Measurements from ENCODE around the gene MB21D2.

DNA sequence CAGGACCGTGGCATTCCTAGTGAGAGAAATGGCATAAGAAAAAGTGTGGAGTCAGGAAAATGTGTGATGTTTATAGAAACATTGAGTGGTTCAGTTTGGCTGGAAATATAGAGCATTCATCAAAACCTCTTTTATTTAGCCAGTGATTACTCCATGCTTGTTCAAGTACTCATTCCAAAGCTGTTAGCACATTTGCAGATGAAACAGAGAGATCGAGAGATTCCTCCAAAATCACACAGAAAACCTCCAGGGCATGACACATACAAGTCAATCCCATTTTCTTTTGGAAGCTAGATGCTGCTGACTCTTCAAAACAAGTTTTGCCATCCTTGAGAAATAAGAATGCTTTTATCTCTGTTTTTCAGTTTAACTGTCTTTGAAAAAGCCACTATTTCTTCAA lies 11.5 kb upstream of the MB21D2 start:
- TF ChIP-seq, protein P1, sequence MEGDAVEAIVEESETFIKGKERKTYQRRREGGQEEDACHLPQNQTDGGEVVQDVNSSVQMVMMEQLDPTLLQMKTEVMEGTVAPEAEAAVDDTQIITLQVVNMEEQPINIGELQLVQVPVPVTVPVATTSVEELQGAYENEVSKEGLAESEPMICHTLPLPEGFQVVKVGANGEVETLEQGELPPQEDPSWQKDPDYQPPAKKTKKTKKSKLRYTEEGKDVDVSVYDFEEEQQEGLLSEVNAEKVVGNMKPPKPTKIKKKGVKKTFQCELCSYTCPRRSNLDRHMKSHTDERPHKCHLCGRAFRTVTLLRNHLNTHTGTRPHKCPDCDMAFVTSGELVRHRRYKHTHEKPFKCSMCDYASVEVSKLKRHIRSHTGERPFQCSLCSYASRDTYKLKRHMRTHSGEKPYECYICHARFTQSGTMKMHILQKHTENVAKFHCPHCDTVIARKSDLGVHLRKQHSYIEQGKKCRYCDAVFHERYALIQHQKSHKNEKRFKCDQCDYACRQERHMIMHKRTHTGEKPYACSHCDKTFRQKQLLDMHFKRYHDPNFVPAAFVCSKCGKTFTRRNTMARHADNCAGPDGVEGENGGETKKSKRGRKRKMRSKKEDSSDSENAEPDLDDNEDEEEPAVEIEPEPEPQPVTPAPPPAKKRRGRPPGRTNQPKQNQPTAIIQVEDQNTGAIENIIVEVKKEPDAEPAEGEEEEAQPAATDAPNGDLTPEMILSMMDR (IDR thresholded peaks at IDR 0.05) = no peak
- TF ChIP-seq POLR2A (IDR thresholded peaks at IDR 0.05) = no peak

Data from esophagus squamous epithelium (tissue), 4 donors.